ENCODE measurements around the gene CRYGD. TPM values are rescaled to one million over a fixed set of nuclear protein-coding genes. Genes with fewer than 3 reads are reported as not detected.

The CRYGD gene
- total and polyA plus RNA-seq, 2 of the 13 experiments (the other 11 are each of a cell fraction or from before 2014, with no cell fraction given), result not detected

GRCh38 chr2:208129744-208130711 lies 5.7 kb upstream of the CRYGD start, which contains the start of gene CRYGC (continued):
- no peak for TF ChIP-seq ZUFSP (CRISPR knock-in tag; IDR thresholded peaks at IDR 0.05; ENCODE audit: borderline replicate concordance)
- no peak for TF ChIP-seq ZNF597 (CRISPR knock-in tag; IDR thresholded peaks at IDR 0.05)
- peak; percentile 26; the same call in 1 of the 2 replicates for TF ChIP-seq SIX1 (CRISPR knock-in tag; IDR thresholded peaks at IDR 0.05; ENCODE audit: borderline replicate concordance)
- TF ChIP-seq SAFB2 (CRISPR knock-in tag; IDR thresholded peaks at IDR 0.05; ENCODE audit: borderline replicate concordance, low read depth), result no peak
- no peak for TF ChIP-seq HOXA7 (CRISPR knock-in tag; IDR thresholded peaks at IDR 0.05)
- no peak for TF ChIP-seq NFE2L2 (IDR thresholded peaks at IDR 0.05; ENCODE audit: low read length)
- TF ChIP-seq, protein P1, sequence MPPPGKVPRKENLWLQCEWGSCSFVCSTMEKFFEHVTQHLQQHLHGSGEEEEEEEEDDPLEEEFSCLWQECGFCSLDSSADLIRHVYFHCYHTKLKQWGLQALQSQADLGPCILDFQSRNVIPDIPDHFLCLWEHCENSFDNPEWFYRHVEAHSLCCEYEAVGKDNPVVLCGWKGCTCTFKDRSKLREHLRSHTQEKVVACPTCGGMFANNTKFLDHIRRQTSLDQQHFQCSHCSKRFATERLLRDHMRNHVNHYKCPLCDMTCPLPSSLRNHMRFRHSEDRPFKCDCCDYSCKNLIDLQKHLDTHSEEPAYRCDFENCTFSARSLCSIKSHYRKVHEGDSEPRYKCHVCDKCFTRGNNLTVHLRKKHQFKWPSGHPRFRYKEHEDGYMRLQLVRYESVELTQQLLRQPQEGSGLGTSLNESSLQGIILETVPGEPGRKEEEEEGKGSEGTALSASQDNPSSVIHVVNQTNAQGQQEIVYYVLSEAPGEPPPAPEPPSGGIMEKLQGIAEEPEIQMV (CRISPR knock-in tag; IDR thresholded peaks at IDR 0.05; ENCODE audit: low read depth), result no peak
- TF ChIP-seq, protein P2, sequence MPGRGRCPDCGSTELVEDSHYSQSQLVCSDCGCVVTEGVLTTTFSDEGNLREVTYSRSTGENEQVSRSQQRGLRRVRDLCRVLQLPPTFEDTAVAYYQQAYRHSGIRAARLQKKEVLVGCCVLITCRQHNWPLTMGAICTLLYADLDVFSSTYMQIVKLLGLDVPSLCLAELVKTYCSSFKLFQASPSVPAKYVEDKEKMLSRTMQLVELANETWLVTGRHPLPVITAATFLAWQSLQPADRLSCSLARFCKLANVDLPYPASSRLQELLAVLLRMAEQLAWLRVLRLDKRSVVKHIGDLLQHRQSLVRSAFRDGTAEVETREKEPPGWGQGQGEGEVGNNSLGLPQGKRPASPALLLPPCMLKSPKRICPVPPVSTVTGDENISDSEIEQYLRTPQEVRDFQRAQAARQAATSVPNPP (CRISPR knock-in tag; IDR thresholded peaks at IDR 0.05), result no peak
- TF ChIP-seq NFKBIZ (CRISPR knock-in tag; IDR thresholded peaks at IDR 0.05), result peak; percentile 72
- TF ChIP-seq, protein P3, sequence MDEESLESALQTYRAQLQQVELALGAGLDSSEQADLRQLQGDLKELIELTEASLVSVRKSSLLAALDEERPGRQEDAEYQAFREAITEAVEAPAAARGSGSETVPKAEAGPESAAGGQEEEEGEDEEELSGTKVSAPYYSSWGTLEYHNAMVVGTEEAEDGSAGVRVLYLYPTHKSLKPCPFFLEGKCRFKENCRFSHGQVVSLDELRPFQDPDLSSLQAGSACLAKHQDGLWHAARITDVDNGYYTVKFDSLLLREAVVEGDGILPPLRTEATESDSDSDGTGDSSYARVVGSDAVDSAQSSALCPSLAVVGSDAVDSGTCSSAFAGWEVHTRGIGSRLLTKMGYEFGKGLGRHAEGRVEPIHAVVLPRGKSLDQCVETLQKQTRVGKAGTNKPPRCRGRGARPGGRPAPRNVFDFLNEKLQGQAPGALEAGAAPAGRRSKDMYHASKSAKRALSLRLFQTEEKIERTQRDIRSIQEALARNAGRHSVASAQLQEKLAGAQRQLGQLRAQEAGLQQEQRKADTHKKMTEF (CRISPR knock-in tag; IDR thresholded peaks at IDR 0.05), result peak; percentile 81
- TF ChIP-seq ZNF10 (CRISPR knock-in tag; IDR thresholded peaks at IDR 0.05; ENCODE audit: borderline replicate concordance, low read depth), result no peak
- no peak for TF ChIP-seq ZNF225 (CRISPR knock-in tag; IDR thresholded peaks at IDR 0.05)
- TF ChIP-seq ZNF672 (CRISPR knock-in tag; IDR thresholded peaks at IDR 0.05), result no peak
- no peak for TF ChIP-seq PHF5A (CRISPR knock-in tag; IDR thresholded peaks at IDR 0.05; ENCODE audit: low read depth, unreplicated experiment)
- no peak for TF ChIP-seq ZNF549 (CRISPR knock-in tag; IDR thresholded peaks at IDR 0.05)
- TF ChIP-seq SMC3 (IDR thresholded peaks at IDR 0.05; ENCODE audit: low read length), result no peak
- TF ChIP-seq, protein P4, sequence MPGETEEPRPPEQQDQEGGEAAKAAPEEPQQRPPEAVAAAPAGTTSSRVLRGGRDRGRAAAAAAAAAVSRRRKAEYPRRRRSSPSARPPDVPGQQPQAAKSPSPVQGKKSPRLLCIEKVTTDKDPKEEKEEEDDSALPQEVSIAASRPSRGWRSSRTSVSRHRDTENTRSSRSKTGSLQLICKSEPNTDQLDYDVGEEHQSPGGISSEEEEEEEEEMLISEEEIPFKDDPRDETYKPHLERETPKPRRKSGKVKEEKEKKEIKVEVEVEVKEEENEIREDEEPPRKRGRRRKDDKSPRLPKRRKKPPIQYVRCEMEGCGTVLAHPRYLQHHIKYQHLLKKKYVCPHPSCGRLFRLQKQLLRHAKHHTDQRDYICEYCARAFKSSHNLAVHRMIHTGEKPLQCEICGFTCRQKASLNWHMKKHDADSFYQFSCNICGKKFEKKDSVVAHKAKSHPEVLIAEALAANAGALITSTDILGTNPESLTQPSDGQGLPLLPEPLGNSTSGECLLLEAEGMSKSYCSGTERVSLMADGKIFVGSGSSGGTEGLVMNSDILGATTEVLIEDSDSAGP (CRISPR knock-in tag; IDR thresholded peaks at IDR 0.05; ENCODE audit: borderline replicate concordance), result no peak
- TF ChIP-seq IKZF4 (CRISPR knock-in tag; IDR thresholded peaks at IDR 0.05; ENCODE audit: borderline replicate concordance, low read depth, not compliant biosample characterization), result no peak
- TF ChIP-seq TEAD2 (CRISPR knock-in tag; IDR thresholded peaks at IDR 0.05), result no peak

Data from HepG2 (cell line).